ENCODE results near the gene FHOD3. TPM values are rescaled to one million over a fixed set of nuclear protein-coding genes. Genes with fewer than 3 reads are reported as not detected.

Gene FHOD3
- total RNA-seq, 3 donors from 2014 or later, result 2.7 to 14.4 (median 4.0) TPM

DNA sequence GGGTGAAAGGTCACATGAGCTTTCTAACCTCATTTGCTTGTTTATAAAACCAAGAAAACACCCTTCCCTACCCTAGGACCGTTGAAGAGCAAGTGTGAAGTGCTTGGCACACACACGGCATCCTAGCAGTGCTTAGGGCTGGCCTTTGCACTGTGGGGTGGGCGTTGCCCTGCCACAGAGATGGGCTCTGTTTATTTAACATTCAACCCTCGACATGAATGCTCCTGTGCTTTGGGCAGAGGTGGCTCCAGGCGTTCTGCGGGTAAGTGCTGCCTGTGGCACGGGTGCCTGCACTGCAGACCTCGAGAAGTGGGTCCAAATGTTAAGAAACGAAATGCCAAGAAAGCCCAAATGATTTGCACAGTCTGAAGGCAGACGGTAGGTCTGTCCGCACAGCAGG is 170.1 kb downstream of the FHOD3 start:
- Histone ChIP-seq H3K9me3 (no peaks in the 10 kb centered on the region), H3K36me3 (ENCODE audit: low read depth) (no peaks in the 10 kb centered on the region), H3K4me3 (no peak overlapping the region), H3K4me1 (ENCODE audit: low read depth) (no peaks in the 10 kb centered on the region)
- DNase-seq (peak in 2 of 3 donors; percentile 13 to 34), ATAC-seq (peak; percentile 30)
- intact Hi-C loops (cut with DNase I, micrococcal nuclease), result no loop called here
- TF ChIP-seq, protein P1, sequence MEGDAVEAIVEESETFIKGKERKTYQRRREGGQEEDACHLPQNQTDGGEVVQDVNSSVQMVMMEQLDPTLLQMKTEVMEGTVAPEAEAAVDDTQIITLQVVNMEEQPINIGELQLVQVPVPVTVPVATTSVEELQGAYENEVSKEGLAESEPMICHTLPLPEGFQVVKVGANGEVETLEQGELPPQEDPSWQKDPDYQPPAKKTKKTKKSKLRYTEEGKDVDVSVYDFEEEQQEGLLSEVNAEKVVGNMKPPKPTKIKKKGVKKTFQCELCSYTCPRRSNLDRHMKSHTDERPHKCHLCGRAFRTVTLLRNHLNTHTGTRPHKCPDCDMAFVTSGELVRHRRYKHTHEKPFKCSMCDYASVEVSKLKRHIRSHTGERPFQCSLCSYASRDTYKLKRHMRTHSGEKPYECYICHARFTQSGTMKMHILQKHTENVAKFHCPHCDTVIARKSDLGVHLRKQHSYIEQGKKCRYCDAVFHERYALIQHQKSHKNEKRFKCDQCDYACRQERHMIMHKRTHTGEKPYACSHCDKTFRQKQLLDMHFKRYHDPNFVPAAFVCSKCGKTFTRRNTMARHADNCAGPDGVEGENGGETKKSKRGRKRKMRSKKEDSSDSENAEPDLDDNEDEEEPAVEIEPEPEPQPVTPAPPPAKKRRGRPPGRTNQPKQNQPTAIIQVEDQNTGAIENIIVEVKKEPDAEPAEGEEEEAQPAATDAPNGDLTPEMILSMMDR (IDR thresholded peaks at IDR 0.05), result no peak

DNA sequence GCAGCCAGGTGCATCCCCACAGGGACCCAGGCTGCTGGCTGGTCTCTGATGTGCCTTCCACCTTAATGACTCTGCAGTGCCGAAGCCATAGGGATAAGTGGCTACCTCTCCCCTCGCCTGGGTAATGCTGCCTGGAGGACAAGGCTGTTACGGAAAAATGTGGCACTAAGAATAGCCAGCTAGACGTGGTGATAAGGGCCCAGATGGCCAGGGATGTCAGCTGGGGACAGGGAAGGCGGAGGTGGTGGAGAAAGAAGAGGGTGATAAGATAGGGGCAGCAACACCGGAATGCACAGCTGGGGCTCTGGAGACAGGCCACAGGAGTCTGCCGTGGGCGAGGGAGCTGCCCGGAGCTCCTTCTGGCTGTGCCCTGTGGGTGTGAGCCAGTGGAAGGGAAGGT is 170.6 kb downstream of the FHOD3 start:
- ATAC-seq, result no peak
- Histone ChIP-seq H3K4me1 (ENCODE audit: low read depth) (no peaks in the 10 kb centered on the region), H3K36me3 (ENCODE audit: low read depth) (no peaks in the 10 kb centered on the region), H3K4me3 (no peak overlapping the region), H3K9me3 (no peaks in the 10 kb centered on the region)
- intact Hi-C loops (cut with DNase I, micrococcal nuclease), result no loop called here
- DNase-seq, result no peak
- TF ChIP-seq, protein P1 (IDR thresholded peaks at IDR 0.05), result no peak

DNA sequence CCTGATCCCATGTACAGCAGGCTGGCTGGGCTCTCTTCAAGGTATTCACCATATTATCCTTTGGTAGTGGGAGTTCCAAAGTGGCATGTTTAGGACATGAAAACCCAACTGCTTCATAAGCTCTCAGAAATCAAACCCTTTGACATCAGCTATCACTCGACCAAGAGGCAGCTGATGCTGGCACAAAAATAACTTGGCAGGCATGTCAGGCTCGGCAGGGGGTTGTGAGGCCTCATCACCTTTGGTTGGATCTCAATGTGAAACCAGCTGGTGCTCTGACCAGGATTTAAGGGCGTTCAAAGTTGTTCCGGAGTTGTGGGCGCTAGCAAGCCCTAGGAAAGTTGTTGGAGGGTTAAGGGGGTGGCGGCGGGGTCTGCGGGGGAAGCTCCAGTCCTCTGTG is 171.9 kb downstream of the FHOD3 start:
- DNase-seq (no peak), ATAC-seq (no peak)
- H3K9me3 ChIP-seq, result no peaks in the 10 kb centered on the region
- H3K4me1 ChIP-seq (ENCODE audit: low read depth), result no peaks in the 10 kb centered on the region
- TF ChIP-seq, protein P1 (IDR thresholded peaks at IDR 0.05), result no peak
- no peak overlapping the region for H3K4me3 ChIP-seq
- intact Hi-C loops (cut with DNase I, micrococcal nuclease), result no loop called here
- no peaks in the 10 kb centered on the region for H3K36me3 ChIP-seq (ENCODE audit: low read depth)

DNA sequence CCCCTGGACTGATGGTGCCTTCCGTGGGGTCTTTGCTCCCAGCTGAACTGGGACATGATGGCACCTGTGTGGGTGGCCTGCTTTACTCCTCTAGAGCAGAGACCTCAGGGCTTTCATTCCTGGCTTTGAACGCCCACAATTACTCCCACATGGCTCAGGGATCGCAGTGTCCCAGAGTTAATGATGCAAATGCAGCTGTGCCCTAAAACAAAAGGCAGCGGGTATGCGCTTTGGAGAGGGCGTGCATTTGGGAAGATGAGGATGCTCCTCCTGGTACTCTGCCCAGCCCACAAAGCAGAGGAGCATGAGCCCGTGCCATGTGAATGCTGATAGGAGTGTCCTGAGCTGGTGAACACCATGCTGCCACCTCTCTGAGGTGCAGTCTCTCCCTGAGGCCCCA is 173.4 kb downstream of the FHOD3 start:
- intact Hi-C loops (cut with DNase I, micrococcal nuclease), result no loop called here
- ATAC-seq (no peak), DNase-seq (no peak)
- Histone ChIP-seq H3K36me3 (ENCODE audit: low read depth) (no peaks in the 10 kb centered on the region), H3K9me3 (no peaks in the 10 kb centered on the region), H3K4me1 (ENCODE audit: low read depth) (no peaks in the 10 kb centered on the region), H3K4me3 (no peak overlapping the region)
- TF ChIP-seq, protein P1 (IDR thresholded peaks at IDR 0.05), result no peak

DNA sequence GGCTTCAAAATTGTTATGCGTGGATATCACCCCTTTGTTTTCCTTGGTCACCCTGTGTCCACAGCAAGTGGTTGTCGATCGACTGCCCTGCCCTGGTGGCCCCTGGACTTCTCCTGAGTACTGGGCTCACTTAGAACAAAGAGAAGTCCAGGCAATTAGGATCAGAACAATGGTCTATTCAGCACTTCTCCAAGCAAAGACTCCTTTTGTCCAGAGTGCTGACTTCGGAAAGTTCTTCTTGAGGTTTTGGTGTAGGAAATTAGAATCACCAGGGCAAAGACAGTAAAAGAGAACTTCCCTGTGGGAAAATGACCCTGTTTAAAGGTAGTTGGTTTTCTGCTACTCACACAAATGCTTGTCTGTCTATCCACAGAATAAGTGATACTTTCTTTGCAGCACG is 173.9 kb downstream of the FHOD3 start:
- Histone ChIP-seq H3K4me3 (no peak overlapping the region), H3K9me3 (no peaks in the 10 kb centered on the region), H3K36me3 (ENCODE audit: low read depth) (no peaks in the 10 kb centered on the region), H3K4me1 (ENCODE audit: low read depth) (no peaks in the 10 kb centered on the region)
- DNase-seq (no peak), ATAC-seq (no peak)
- intact Hi-C loops (cut with DNase I, micrococcal nuclease), result no loop called here
- TF ChIP-seq, protein P1 (IDR thresholded peaks at IDR 0.05), result no peak

DNA sequence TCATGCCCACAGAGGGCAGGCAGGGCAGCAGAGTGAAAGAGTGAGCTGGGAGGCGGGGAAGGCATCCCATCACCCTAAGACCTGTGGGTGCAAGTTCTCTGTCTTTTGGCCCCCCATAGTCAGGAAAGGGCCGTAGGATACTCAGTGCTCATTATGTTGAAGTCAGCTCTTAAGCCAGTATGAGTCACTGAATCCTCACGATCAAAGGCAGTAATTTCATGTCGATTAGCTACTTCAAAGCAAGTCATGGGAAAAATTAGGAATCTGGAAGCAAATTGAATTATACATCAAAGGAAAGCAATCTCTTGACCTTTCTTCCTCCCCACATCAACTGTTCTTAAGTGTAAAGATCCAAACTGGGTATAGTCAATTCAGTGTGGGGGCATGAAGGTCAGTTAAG is 178.9 kb downstream of the FHOD3 start:
- H3K4me1 ChIP-seq (ENCODE audit: low read depth), result no peaks in the 10 kb centered on the region
- intact Hi-C loops (cut with DNase I, micrococcal nuclease), result no loop called here
- ATAC-seq (no peak), DNase-seq (no peak)
- H3K36me3 ChIP-seq (ENCODE audit: low read depth), result no peaks in the 10 kb centered on the region
- H3K4me3 ChIP-seq, result no peak overlapping the region
- H3K9me3 ChIP-seq, result no peaks in the 10 kb centered on the region
- TF ChIP-seq, protein P1 (IDR thresholded peaks at IDR 0.05), result no peak

Data from mucosa of descending colon (tissue), 3 donors.